ENCODE data around the gene SLC8A3.

The SLC8A3 gene

GRCh38 chr14:70183991-70184390, 4.8 kb downstream of the SLC8A3 start:
- Histone ChIP-seq H3K9me3 (no peaks in the 10 kb centered on the region), H3K27ac (no peak overlapping the region), H3K4me1 (ENCODE audit: control insufficient read depth in 1 of 2, insufficient read depth in 1 of 2, low read depth in 1 of 2, low read length in 1 of 2) (peaks cover 12 to 13% of the 10 kb centered on the region in 2 experiments), H3K27me3 (peaks cover 63% of the 10 kb centered on the region), H3K4me3 (ENCODE audit: low read depth in 1 of 2, low read length in 1 of 2) (no peak overlapping the region), H3K36me3 (no peaks in the 10 kb centered on the region)
- no peak for TF ChIP-seq CTCF (IDR thresholded peaks at IDR 0.05)

GRCh38 chr14:70181276-70181675, 7.5 kb downstream of the SLC8A3 start:
- no peak overlapping the region for H3K27ac ChIP-seq
- H3K9me3 ChIP-seq = no peaks in the 10 kb centered on the region
- H3K36me3 ChIP-seq = no peaks in the 10 kb centered on the region
- H3K4me1 ChIP-seq (ENCODE audit: control insufficient read depth in 1 of 2, insufficient read depth in 1 of 2, low read depth in 1 of 2, low read length in 1 of 2) = no peaks in the 10 kb centered on the region
- peaks cover 36% of the 10 kb centered on the region for H3K27me3 ChIP-seq
- TF ChIP-seq CTCF (IDR thresholded peaks at IDR 0.05) = no peak
- H3K4me3 ChIP-seq (ENCODE audit: low read depth in 1 of 2, low read length in 1 of 2) = no peak overlapping the region

DNA sequence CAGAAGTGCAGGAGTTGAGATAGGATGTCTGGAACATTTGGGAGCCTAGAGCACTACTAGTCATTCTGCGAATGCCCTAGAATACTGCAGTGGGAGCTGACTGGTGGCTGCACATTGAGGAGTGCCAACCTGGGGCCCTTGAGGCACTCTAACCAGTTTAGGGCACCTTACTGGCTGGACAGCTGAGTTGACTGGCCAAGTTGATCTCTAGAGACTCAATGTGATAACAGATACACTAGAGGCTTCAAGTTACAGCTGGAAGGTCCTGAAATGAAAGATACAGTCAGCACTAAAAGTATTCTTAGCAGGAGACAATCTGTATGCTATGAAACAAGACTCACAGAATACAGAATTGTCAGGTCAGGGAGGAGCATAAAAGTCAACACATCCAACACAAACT, 8.0 kb downstream of the SLC8A3 start:
- H3K27me3 ChIP-seq = peaks cover 30% of the 10 kb centered on the region

DNA sequence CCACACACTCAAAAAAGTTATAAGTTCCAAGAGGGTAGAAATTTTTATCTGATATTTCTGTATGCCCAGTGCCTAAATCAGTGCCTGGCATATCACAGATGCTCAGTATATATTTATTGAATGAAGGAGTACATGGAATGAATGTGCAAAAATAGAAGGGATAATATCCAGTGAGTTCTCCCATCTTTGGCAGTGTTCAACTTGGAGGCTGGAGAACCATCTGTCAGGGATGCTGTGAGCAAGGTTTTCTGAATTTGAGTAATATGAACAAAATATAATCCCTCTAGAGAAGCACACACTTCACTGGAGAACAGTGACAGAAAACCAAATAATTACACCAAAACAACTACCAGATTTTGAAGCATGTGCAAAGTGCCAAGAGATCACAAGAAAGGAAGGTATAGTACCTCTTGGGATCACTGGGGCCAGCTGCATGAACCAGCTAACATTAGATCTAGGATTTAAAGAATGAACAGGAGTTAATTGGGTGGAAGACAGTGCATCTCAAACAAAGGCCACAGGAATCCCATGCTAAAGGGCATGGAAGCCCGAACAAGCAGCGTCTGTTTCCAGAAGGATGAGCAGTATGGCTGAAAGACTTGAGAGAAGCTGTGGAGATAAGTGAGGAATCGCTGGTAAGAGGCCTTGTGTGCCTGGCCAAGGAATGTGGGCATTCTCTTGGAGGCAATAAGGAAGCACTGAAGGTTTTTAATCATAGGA, 11.5 kb downstream of the SLC8A3 start:
- H3K27me3 ChIP-seq = no peaks in the 10 kb centered on the region
- no peak overlapping the region for H3K27ac ChIP-seq
- no peak for TF ChIP-seq CTCF (IDR thresholded peaks at IDR 0.05)
- no peaks in the 10 kb centered on the region for H3K4me1 ChIP-seq (ENCODE audit: control insufficient read depth in 1 of 2, insufficient read depth in 1 of 2, low read depth in 1 of 2, low read length in 1 of 2)
- no peak overlapping the region for H3K4me3 ChIP-seq (ENCODE audit: low read depth in 1 of 2, low read length in 1 of 2)
- no peaks in the 10 kb centered on the region for H3K9me3 ChIP-seq
- no peaks in the 10 kb centered on the region for H3K36me3 ChIP-seq

More for the DNA sequence above, 8.0 kb downstream of the SLC8A3 start:
- no peaks in the 10 kb centered on the region for H3K36me3 ChIP-seq
- H3K27ac ChIP-seq = no peak overlapping the region
- no peaks in the 10 kb centered on the region for H3K4me1 ChIP-seq (ENCODE audit: control insufficient read depth in 1 of 2, insufficient read depth in 1 of 2, low read depth in 1 of 2, low read length in 1 of 2)
- no peak overlapping the region for H3K4me3 ChIP-seq (ENCODE audit: low read depth in 1 of 2, low read length in 1 of 2)
- no peaks in the 10 kb centered on the region for H3K9me3 ChIP-seq
- TF ChIP-seq CTCF (IDR thresholded peaks at IDR 0.05) = no peak

GRCh38 chr14:70173569-70173968, 15.2 kb downstream of the SLC8A3 start:
- Histone ChIP-seq H3K4me3 (ENCODE audit: low read depth in 1 of 2, low read length in 1 of 2) (no peak overlapping the region), H3K27ac (no peak overlapping the region), H3K27me3 (no peaks in the 10 kb centered on the region), H3K9me3 (no peaks in the 10 kb centered on the region), H3K4me1 (ENCODE audit: control insufficient read depth in 1 of 2, insufficient read depth in 1 of 2, low read depth in 1 of 2, low read length in 1 of 2) (no peaks in the 10 kb centered on the region), H3K36me3 (no peaks in the 10 kb centered on the region)
- no peak for TF ChIP-seq CTCF (IDR thresholded peaks at IDR 0.05)

All from neutrophil (primary cell).